ENCODE measurements around the gene TEX35. TPM values are rescaled to one million over a fixed set of nuclear protein-coding genes. Genes with fewer than 3 reads are reported as not detected.
"Not testable (repeated sequence)": the region's sequence is repeated elsewhere in the genome, so short reads cannot be mapped to it uniquely, and the experiment has no call there.

Gene TEX35
- total RNA-seq, 1 donor from 2014 or later = not detected

- H3K9ac ChIP-seq (ENCODE audit: low read depth in 1 of 3, low read length in 3 of 3) = no peak overlapping the region
- H3K4me1 ChIP-seq (ENCODE audit: control insufficient read depth in 3 of 3, insufficient read depth in 3 of 3, low read length in 3 of 3) = peaks cover 0 to 3% (median 2%) of the 10 kb centered on the region in 3 donors
- H3K27ac ChIP-seq (ENCODE audit: low read depth, low read length) = no peak overlapping the region
- no peak overlapping the region for H3K4me3 ChIP-seq (ENCODE audit: low read length in 3 of 3)
- H3K9me3 ChIP-seq (ENCODE audit: control insufficient read depth in 3 of 3, low read length in 3 of 3) = no peaks in the 10 kb centered on the region
- H3K27me3 ChIP-seq (ENCODE audit: control insufficient read depth in 3 of 3, insufficient read depth in 3 of 3, low read length in 3 of 3) = peaks cover 0 to 2% (median 0%) of the 10 kb centered on the region in 3 donors
- peaks cover 0 to 2% (median 0%) of the 10 kb centered on the region in 3 donors for H3K36me3 ChIP-seq (ENCODE audit: control insufficient read depth in 3 of 3, insufficient read depth in 3 of 3, low read length in 3 of 3)
Measured at GRCh38 chr1:178548108-178548507, 35.2 kb downstream of the TEX35 start.

GRCh38 chr1:178551307-178551706 lies 38.4 kb downstream of the TEX35 start:
- no peak overlapping the region for H3K27ac ChIP-seq (ENCODE audit: low read depth, low read length)
- H3K4me3 ChIP-seq (ENCODE audit: low read length in 3 of 3) = no peak overlapping the region
- peaks cover 0 to 2% (median 0%) of the 10 kb centered on the region in 3 donors for H3K36me3 ChIP-seq (ENCODE audit: control insufficient read depth in 3 of 3, insufficient read depth in 3 of 3, low read length in 3 of 3)
- H3K9ac ChIP-seq (ENCODE audit: low read depth in 1 of 3, low read length in 3 of 3) = no peak overlapping the region
- peaks cover 0 to 2% (median 0%) of the 10 kb centered on the region in 3 donors for H3K27me3 ChIP-seq (ENCODE audit: control insufficient read depth in 3 of 3, insufficient read depth in 3 of 3, low read length in 3 of 3)
- no peaks in the 10 kb centered on the region for H3K9me3 ChIP-seq (ENCODE audit: control insufficient read depth in 3 of 3, low read length in 3 of 3)
- no peaks in the 10 kb centered on the region for H3K4me1 ChIP-seq (ENCODE audit: control insufficient read depth in 3 of 3, insufficient read depth in 3 of 3, low read length in 3 of 3)

DNA sequence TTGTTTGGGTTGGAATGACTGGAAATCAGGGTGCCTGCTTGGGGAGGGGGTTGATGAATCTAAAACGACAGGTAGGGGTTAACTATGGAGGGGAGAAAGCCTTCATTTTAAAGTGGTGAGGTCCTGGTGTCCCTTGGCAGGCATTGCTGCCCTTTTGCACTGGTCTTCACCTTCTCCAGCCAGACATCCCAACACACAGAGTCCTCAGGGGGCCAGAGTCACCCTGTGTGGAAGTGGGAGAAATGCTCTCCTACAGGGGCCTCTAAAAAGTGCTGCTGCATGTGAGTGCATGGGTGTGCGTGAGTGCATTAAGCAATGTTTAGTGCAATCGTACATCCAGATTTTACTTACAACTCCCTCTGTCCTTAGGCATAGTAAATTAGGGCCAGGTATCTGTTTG lies 39.0 kb downstream of the TEX35 start:
- Histone ChIP-seq H3K9ac (ENCODE audit: low read depth in 1 of 3, low read length in 3 of 3) (no peak overlapping the region), H3K27me3 (ENCODE audit: control insufficient read depth in 3 of 3, insufficient read depth in 3 of 3, low read length in 3 of 3) (peaks cover 0 to 2% (median 0%) of the 10 kb centered on the region in 3 donors), H3K36me3 (ENCODE audit: control insufficient read depth in 3 of 3, insufficient read depth in 3 of 3, low read length in 3 of 3) (peaks cover 0 to 2% (median 0%) of the 10 kb centered on the region in 3 donors), H3K4me3 (ENCODE audit: low read length in 3 of 3) (no peak overlapping the region), H3K27ac (ENCODE audit: low read depth, low read length) (no peak overlapping the region), H3K9me3 (ENCODE audit: control insufficient read depth in 3 of 3, low read length in 3 of 3) (no peaks in the 10 kb centered on the region), H3K4me1 (ENCODE audit: control insufficient read depth in 3 of 3, insufficient read depth in 3 of 3, low read length in 3 of 3) (no peaks in the 10 kb centered on the region)

DNA sequence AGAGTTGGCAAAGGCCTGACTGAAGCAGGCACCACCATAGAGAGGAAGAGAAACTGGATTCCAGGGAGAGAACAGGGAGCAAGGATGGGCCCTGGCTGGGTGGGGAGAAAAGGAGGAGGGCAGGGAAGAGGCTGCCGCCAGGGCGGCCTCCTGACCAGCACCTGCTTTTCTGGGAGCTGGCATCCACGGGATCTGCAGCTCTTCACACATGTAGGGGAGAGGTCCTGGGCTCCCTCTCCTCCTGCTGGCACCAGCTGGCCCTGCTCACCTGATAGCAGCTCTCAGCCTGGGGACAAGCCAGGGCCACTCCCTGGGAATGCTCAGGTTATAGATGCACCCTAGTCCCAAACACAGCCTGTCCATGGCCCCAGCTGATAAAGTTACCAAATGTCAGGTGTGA lies 39.9 kb downstream of the TEX35 start:
- Histone ChIP-seq H3K36me3 (ENCODE audit: control insufficient read depth in 3 of 3, insufficient read depth in 3 of 3, low read length in 3 of 3) (no peaks in the 10 kb centered on the region), H3K9ac (ENCODE audit: low read depth in 1 of 3, low read length in 3 of 3) (no peak overlapping the region), H3K9me3 (ENCODE audit: control insufficient read depth in 3 of 3, low read length in 3 of 3) (no peaks in the 10 kb centered on the region), H3K4me1 (ENCODE audit: control insufficient read depth in 3 of 3, insufficient read depth in 3 of 3, low read length in 3 of 3) (no peaks in the 10 kb centered on the region), H3K27ac (ENCODE audit: low read depth, low read length) (no peak overlapping the region), H3K4me3 (ENCODE audit: low read length in 3 of 3) (no peak overlapping the region), H3K27me3 (ENCODE audit: control insufficient read depth in 3 of 3, insufficient read depth in 3 of 3, low read length in 3 of 3) (peaks cover 0 to 2% (median 0%) of the 10 kb centered on the region in 3 donors)

DNA sequence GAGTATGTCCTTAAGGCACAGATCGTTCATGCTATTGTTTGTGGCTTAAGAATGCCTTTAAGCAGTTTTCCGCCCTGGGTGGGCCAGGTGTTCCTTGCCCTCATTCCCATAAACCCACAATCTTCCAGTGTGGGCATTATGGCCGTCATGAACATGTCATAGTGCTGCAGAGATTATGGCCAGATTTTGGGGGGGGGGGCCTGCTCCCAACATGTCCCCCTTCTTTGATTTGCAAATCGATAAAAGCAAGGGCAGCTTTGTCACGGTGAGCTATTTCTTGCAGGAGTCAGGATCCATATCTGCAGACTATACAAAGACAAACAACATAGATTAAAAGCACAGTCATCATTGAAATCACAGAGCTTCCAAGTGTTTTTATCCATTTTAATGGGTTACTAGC lies 41.4 kb downstream of the TEX35 start:
- H3K9ac ChIP-seq (ENCODE audit: low read depth in 1 of 3, low read length in 3 of 3); H3K27ac ChIP-seq (ENCODE audit: low read depth, low read length); H3K36me3 ChIP-seq (ENCODE audit: control insufficient read depth in 3 of 3, insufficient read depth in 3 of 3, low read length in 3 of 3); H3K27me3 ChIP-seq (ENCODE audit: control insufficient read depth in 3 of 3, insufficient read depth in 3 of 3, low read length in 3 of 3); H3K9me3 ChIP-seq (ENCODE audit: control insufficient read depth in 3 of 3, low read length in 3 of 3); H3K4me3 ChIP-seq (ENCODE audit: low read length in 3 of 3); H3K4me1 ChIP-seq (ENCODE audit: control insufficient read depth in 3 of 3, insufficient read depth in 3 of 3, low read length in 3 of 3): not testable (repeated sequence)

- not testable (repeated sequence) for H3K27me3 ChIP-seq (ENCODE audit: control insufficient read depth in 3 of 3, insufficient read depth in 3 of 3, low read length in 3 of 3); H3K36me3 ChIP-seq (ENCODE audit: control insufficient read depth in 3 of 3, insufficient read depth in 3 of 3, low read length in 3 of 3); H3K4me1 ChIP-seq (ENCODE audit: control insufficient read depth in 3 of 3, insufficient read depth in 3 of 3, low read length in 3 of 3); H3K9me3 ChIP-seq (ENCODE audit: control insufficient read depth in 3 of 3, low read length in 3 of 3); H3K4me3 ChIP-seq (ENCODE audit: low read length in 3 of 3); H3K27ac ChIP-seq (ENCODE audit: low read depth, low read length); H3K9ac ChIP-seq (ENCODE audit: low read depth in 1 of 3, low read length in 3 of 3)
Measured at GRCh38 chr1:178555613-178556012, 42.7 kb downstream of the TEX35 start.

DNA sequence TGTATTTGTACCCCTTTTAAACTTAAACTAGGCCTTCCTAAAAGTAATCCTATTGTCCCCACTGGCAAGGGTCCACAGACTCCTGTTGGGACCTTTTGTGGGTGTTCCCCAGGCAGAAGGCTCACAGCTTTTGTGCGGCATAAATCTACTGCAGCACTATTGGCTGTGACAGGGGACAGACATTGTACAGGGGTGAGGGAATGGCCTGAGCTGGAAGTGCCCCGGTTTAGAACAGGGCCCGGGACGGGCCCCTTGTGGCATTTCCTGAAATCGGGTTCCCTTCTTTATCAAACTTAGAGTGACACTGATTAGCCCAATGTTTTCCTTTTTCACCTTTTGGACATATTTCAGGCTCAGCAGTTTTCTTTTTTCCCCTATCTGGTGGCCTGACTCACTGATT lies 45.9 kb downstream of the TEX35 start:
- H3K4me3 ChIP-seq (ENCODE audit: low read length in 3 of 3); H3K9ac ChIP-seq (ENCODE audit: low read depth in 1 of 3, low read length in 3 of 3); H3K4me1 ChIP-seq (ENCODE audit: control insufficient read depth in 3 of 3, insufficient read depth in 3 of 3, low read length in 3 of 3); H3K36me3 ChIP-seq (ENCODE audit: control insufficient read depth in 3 of 3, insufficient read depth in 3 of 3, low read length in 3 of 3); H3K27me3 ChIP-seq (ENCODE audit: control insufficient read depth in 3 of 3, insufficient read depth in 3 of 3, low read length in 3 of 3); H3K9me3 ChIP-seq (ENCODE audit: control insufficient read depth in 3 of 3, low read length in 3 of 3); H3K27ac ChIP-seq (ENCODE audit: low read depth, low read length): not testable (repeated sequence)

GRCh38 chr1:178560871-178561376 lies 48.0 kb downstream of the TEX35 start:
- H3K27me3 ChIP-seq (ENCODE audit: control insufficient read depth in 3 of 3, insufficient read depth in 3 of 3, low read length in 3 of 3) = no peaks in the 10 kb centered on the region
- no peak overlapping the region for H3K9ac ChIP-seq (ENCODE audit: low read depth in 1 of 3, low read length in 3 of 3)
- H3K9me3 ChIP-seq (ENCODE audit: control insufficient read depth in 3 of 3, low read length in 3 of 3) = no peaks in the 10 kb centered on the region
- H3K4me3 ChIP-seq (ENCODE audit: low read length in 3 of 3) = no peak overlapping the region
- peaks cover 3 to 9% (median 5%) of the 10 kb centered on the region in 3 donors for H3K4me1 ChIP-seq (ENCODE audit: control insufficient read depth in 3 of 3, insufficient read depth in 3 of 3, low read length in 3 of 3)
- H3K36me3 ChIP-seq (ENCODE audit: control insufficient read depth in 3 of 3, insufficient read depth in 3 of 3, low read length in 3 of 3) = no peaks in the 10 kb centered on the region
- H3K27ac ChIP-seq (ENCODE audit: low read depth, low read length) = no peak overlapping the region

DNA sequence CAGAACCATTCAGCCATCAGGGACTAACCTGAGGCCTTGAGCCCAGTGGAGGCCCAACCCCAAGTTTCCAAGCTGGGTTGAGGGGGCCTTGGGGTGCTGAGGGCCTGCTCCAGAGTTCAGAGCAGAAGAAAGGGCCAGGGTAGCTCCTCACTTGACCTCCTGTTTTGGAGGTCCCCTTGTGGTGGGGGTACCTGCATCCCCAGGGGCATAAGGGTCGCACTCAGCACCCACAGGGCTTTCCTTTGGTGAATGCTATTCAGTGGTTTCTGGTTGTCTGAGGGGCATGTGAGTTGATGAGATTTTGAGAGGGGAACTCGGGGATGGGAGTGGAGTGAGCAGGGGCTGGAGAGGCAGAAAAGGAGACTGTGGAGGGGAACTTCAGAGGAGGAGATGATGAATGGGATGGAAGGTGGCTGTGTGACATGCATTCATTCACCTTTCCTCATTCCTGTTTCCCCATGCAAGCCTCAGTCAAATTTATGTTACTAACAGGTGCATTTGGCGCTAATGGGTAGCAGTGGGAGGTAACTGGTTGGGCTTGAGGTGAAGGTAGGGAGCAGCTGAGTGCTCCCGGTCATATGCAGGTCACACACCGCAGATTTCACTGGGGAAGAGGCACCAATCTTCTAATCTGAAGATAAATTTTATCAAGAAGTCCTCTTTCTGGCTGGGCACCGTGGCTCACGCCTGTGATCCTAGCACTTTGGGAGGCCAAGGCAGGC lies 50.4 kb downstream of the TEX35 start:
- Histone ChIP-seq H3K4me1 (ENCODE audit: control insufficient read depth in 3 of 3, insufficient read depth in 3 of 3, low read length in 3 of 3) (peaks cover 3 to 9% (median 9%) of the 10 kb centered on the region in 3 donors), H3K9me3 (ENCODE audit: control insufficient read depth in 3 of 3, low read length in 3 of 3) (peaks cover 0 to 5% (median 0%) of the 10 kb centered on the region in 3 donors), H3K4me3 (ENCODE audit: low read length in 3 of 3) (no peak overlapping the region), H3K27me3 (ENCODE audit: control insufficient read depth in 3 of 3, insufficient read depth in 3 of 3, low read length in 3 of 3) (no peaks in the 10 kb centered on the region), H3K27ac (ENCODE audit: low read depth, low read length) (no peak overlapping the region), H3K36me3 (ENCODE audit: control insufficient read depth in 3 of 3, insufficient read depth in 3 of 3, low read length in 3 of 3) (no peaks in the 10 kb centered on the region), H3K9ac (ENCODE audit: low read depth in 1 of 3, low read length in 3 of 3) (no peak overlapping the region)

GRCh38 chr1:178564086-178564782 lies 51.3 kb downstream of the TEX35 start:
- H3K27me3 ChIP-seq (ENCODE audit: control insufficient read depth in 3 of 3, insufficient read depth in 3 of 3, low read length in 3 of 3) = no peaks in the 10 kb centered on the region
- no peak overlapping the region for H3K4me3 ChIP-seq (ENCODE audit: low read length in 3 of 3)
- H3K9me3 ChIP-seq (ENCODE audit: control insufficient read depth in 3 of 3, low read length in 3 of 3) = peaks cover 0 to 5% (median 0%) of the 10 kb centered on the region in 3 donors
- H3K9ac ChIP-seq (ENCODE audit: low read depth in 1 of 3, low read length in 3 of 3) = no peak overlapping the region
- no peak overlapping the region for H3K27ac ChIP-seq (ENCODE audit: low read depth, low read length)
- peaks cover 3 to 9% (median 9%) of the 10 kb centered on the region in 3 donors for H3K4me1 ChIP-seq (ENCODE audit: control insufficient read depth in 3 of 3, insufficient read depth in 3 of 3, low read length in 3 of 3)
- no peaks in the 10 kb centered on the region for H3K36me3 ChIP-seq (ENCODE audit: control insufficient read depth in 3 of 3, insufficient read depth in 3 of 3, low read length in 3 of 3)
